NB4 (cell line): ENCODE data around the gene MUTYH.

Experiments used
- DNase-seq: peaks from one replicate; pipeline ENCODE4 v3.0.0; 2010; ENCODE audit warnings: low read depth
- H3K4me3 ChIP-seq: one replicate; pipeline ENCODE4 v1.5.1; 2011; ENCODE audit warnings: mild to moderate bottlenecking, low read depth, low read length, moderate library complexity
- MYC ChIP-seq: IDR thresholded peaks from 2 replicates; pipeline ENCODE4 v1.6.1; 2011; ENCODE audit warnings: low read depth, low read length
- POLR2A ChIP-seq: IDR thresholded peaks from 2 replicates; pipeline ENCODE4 v1.6.1; 2011; ENCODE audit warnings: mild to moderate bottlenecking; ENCODE audit not compliant: insufficient read length; ENCODE audit errors: extremely low read depth
- TF ChIP-seq, protein P1 (sequence below): IDR thresholded peaks from one replicate; pipeline ENCODE4 v1.5.1; 2012; ENCODE audit warnings: low read depth, low read length
- TF ChIP-seq, protein P2 (sequence below): IDR thresholded peaks from 2 replicates; pipeline ENCODE4 v1.6.1; 2011; ENCODE audit warnings: low read depth, low read length

MUTYH gene

DNA sequence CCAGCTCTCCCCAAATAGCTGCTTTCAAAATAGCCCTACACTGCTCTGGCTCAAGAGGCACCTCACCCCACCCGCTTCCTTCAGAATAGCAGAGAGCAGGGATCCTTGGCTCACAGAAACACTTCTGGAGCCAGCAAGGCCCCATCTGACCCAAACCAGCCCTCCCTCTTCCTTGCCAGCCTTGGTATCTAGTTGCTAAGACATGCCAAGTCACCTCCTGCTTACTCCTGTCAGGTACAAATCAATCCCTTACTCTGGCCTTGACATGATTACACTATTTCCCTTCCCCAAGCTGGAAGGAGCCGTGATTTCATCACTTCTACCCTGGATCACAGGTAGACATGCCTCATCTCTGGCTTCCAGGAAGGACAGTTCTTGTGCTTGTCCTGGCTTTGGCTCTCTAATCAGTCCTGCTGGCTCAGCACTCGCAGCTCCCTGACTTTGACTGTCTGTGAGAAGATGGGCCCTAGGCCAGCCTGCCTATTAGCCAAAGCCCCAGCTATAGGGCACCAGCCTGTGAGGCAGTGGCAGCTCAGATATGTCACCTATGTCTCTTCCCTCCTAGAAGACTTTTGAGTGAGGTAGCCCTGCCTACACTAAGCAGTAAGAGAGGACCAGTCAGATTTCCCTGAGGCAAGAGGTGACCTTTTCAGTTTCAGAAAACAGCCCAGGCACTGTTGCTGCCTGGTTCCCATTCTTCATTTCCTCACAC is 8.9 kb upstream of the MUTYH start:
- TF ChIP-seq, protein P1, sequence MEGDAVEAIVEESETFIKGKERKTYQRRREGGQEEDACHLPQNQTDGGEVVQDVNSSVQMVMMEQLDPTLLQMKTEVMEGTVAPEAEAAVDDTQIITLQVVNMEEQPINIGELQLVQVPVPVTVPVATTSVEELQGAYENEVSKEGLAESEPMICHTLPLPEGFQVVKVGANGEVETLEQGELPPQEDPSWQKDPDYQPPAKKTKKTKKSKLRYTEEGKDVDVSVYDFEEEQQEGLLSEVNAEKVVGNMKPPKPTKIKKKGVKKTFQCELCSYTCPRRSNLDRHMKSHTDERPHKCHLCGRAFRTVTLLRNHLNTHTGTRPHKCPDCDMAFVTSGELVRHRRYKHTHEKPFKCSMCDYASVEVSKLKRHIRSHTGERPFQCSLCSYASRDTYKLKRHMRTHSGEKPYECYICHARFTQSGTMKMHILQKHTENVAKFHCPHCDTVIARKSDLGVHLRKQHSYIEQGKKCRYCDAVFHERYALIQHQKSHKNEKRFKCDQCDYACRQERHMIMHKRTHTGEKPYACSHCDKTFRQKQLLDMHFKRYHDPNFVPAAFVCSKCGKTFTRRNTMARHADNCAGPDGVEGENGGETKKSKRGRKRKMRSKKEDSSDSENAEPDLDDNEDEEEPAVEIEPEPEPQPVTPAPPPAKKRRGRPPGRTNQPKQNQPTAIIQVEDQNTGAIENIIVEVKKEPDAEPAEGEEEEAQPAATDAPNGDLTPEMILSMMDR: no peak
- TF ChIP-seq POLR2A: no peak
- no peak for TF ChIP-seq MYC
- TF ChIP-seq, protein P2, sequence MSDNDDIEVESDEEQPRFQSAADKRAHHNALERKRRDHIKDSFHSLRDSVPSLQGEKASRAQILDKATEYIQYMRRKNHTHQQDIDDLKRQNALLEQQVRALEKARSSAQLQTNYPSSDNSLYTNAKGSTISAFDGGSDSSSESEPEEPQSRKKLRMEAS: no peak
- H3K4me3 ChIP-seq: no peak overlapping the region
- no peak for DNase-seq

DNA sequence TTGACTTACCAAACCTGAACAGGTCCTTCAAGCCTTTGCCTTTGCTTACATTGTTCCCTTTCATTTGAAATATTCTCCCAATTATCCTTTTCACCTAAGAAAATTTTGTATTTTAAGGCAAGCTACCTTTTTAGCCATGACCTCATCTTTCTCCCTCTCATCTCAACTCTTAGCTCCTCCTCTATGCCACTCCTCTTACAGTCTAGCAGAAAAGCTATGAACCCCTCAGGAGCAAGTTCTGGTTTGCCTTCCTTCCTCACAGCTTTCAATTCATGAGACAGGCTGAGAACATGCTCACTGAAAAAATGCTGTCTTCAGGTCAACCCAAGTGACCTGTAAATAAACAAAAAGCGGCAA is 8.3 kb upstream of the MUTYH start:
- TF ChIP-seq, protein P1: no peak
- TF ChIP-seq MYC (no peak), POLR2A (no peak)
- TF ChIP-seq, protein P2: no peak
- H3K4me3 ChIP-seq: no peak overlapping the region
- DNase-seq: no peak

DNA sequence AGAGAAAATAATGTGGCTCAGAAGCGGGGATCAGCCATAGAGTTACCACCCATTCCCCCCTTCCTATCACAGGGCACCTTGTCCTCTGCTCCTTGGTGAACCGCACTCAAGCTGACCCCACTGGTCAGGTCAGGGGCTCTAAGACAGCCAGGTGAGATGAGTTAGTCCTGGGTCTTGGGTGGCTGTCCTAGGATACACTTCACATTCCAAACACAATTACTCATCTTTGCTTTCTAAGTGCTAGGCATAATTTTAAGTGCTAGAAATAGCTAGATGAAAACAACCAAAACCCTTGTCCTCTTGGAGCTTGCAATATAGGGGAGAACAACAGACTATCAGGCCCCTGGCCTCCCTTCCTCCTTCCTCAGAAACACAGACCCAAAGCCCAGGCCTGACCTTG is 7.8 kb upstream of the MUTYH start:
- DNase-seq: no peak
- TF ChIP-seq MYC: no peak
- no peak for TF ChIP-seq POLR2A
- TF ChIP-seq, protein P1: no peak
- TF ChIP-seq, protein P2: no peak
- H3K4me3 ChIP-seq: no peak overlapping the region

DNA sequence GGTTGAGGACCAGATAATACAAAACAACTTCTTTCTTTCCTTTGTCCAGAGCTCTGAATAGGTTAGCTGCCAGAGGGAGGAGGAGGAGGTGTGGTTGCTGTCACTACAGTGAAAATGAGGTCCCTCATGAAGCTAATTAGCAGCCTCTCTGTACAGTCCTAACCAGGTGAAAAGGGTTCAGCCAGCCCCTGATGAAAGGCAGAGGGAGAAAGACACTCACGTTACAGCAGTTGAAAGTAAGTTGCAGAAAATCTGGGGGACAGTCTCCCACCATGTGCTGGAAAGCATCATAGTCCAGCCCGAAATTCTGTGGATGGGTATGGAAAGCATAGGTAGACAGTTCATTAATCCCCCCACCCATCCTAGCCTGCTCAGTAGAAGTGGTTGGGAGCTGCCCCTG is 6.2 kb upstream of the MUTYH start:
- TF ChIP-seq MYC (no peak), POLR2A (no peak)
- TF ChIP-seq, protein P1: no peak
- TF ChIP-seq, protein P2: no peak
- no peak for DNase-seq
- H3K4me3 ChIP-seq: no peak overlapping the region

DNA sequence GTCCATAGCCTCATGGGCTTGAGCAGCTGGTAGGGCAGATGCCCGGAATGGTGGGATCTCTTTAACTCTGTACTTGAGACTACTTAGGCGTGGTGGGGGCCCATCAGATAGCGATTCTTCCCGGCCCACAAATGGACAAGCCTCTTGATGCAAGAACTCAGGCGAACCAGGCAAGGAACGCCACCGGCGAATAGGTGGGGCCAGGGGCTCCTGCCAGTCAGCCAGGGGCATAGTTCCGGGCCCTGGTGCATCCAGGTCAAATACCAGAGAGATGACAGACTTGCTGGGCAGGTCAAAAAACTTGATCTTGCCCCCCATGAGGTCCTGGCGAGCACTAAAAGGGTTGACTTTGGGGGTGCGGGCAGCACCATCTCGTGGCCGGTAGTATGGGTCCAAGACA is 4.8 kb upstream of the MUTYH start:
- TF ChIP-seq MYC: no peak
- TF ChIP-seq, protein P2: no peak
- TF ChIP-seq, protein P1: no peak
- no peak for TF ChIP-seq POLR2A
- no peak for DNase-seq

More for the DNA sequence above, 4.8 kb upstream of the MUTYH start:
- H3K4me3 ChIP-seq: no peak overlapping the region
